ENCODE data around the gene DNAJC30.
"Not testable (repeated sequence)": the region's sequence is repeated elsewhere in the genome, so short reads cannot be mapped to it uniquely, and the experiment has no call there.

Gene DNAJC30

DNA sequence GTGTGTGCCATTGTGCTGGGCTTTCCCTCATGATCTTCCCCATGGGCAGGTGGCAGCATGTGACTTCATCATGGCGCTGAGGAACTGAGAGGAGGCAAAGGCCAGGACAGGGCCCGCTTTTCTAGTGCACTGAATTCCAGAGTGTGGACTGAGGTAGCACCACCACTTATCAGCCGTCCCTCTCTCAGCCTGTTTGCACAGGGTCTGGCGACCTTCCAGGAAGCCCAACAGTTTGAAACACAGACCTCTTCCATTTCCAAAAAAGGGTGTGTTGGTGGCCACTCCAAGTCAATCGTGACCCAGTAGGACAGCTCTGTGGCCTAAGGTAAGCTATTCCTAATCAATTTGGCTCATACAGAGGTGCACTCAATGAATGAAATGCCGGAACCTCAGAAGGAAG is 4.4 kb downstream of the DNAJC30 start:
- DNase-seq (ENCODE audit: low read depth, low spot score): no peak
- H3K4me3 ChIP-seq (ENCODE audit: low read depth, low read length): no peak overlapping the region
- no peak for TF ChIP-seq CTCF (IDR thresholded peaks at IDR 0.05; ENCODE audit: low read depth, low read length)
- in situ Hi-C loops (cut with HindIII; ENCODE audit: low sequenced_read_pairs): no loop called here

- not testable (repeated sequence) for DNase-seq (ENCODE audit: low read depth, low spot score)
Observed at GRCh38 chr7:73676062-73676461, 7.2 kb downstream of the DNAJC30 start.

GRCh38 chr7:73674468-73675124 is 8.7 kb downstream of the DNAJC30 start:
- no peak for TF ChIP-seq CTCF (IDR thresholded peaks at IDR 0.05; ENCODE audit: low read depth, low read length)
- DNase-seq (ENCODE audit: low read depth, low spot score): no peak
- no peak overlapping the region for H3K4me3 ChIP-seq (ENCODE audit: low read depth, low read length)
- in situ Hi-C loops (cut with HindIII; ENCODE audit: low sequenced_read_pairs): no loop called here

More at GRCh38 chr7:73676062-73676461, 7.2 kb downstream of the DNAJC30 start:
- in situ Hi-C loops (cut with HindIII; ENCODE audit: low sequenced_read_pairs); H3K4me3 ChIP-seq (ENCODE audit: low read depth, low read length): not testable (repeated sequence)

- no peak overlapping the region for H3K4me3 ChIP-seq (ENCODE audit: low read depth, low read length)
- DNase-seq (ENCODE audit: low read depth, low spot score): no peak
- TF ChIP-seq CTCF (IDR thresholded peaks at IDR 0.05; ENCODE audit: low read depth, low read length): no peak
- in situ Hi-C loops (cut with HindIII; ENCODE audit: low sequenced_read_pairs): no loop called here
Observed at GRCh38 chr7:73671857-73672445, 11.3 kb downstream of the DNAJC30 start.

DNA sequence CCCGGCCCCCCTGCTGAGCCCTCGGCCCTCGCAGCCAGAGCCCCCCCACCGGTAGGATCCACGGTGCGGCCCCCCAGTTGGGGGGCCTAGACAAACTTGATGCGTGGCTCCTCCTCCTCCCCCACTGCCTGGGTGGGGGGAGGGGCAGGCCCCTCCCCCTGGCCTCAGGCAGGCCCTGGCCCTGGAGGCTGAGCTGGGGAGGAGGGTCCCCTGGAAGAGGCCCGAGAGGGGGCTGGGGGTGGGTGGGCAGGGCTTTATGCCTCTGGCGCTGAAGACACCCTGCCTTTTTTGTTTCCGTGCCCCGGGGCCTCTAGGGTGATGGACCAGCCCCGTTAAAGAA is 12.0 kb downstream of the DNAJC30 start:
- in situ Hi-C loops (cut with HindIII; ENCODE audit: low sequenced_read_pairs): no loop called here
- TF ChIP-seq CTCF (IDR thresholded peaks at IDR 0.05; ENCODE audit: low read depth, low read length): no peak
- no peak for DNase-seq (ENCODE audit: low read depth, low spot score)
- no peak overlapping the region for H3K4me3 ChIP-seq (ENCODE audit: low read depth, low read length)

DNA sequence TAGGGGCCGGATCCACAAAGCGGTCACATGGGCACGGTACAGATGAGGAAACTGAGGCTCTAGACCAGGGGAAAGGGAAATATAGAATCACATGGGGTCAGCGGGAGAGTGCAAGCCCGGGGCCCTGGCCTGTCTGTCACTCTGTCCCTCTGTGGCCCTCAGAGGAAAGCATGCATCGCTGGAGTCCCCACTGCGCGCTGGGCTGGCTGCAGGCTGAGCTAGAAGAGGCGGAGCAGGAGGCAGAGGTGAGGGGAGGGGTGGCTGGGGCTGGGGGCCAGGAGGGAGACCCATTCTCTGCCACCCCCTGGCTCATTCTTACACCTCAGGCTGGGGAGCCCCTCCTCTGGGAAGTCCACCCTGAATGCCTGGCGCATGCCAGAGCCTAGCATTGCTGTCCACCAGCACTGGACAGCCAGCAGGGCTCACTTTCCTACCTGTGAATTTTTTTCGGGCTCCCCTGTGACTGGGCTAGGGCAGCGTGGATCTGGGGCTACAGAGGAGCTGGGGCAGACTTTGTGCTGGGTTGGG is 13.3 kb downstream of the DNAJC30 start:
- no peak for DNase-seq (ENCODE audit: low read depth, low spot score)
- H3K4me3 ChIP-seq (ENCODE audit: low read depth, low read length): no peak overlapping the region
- in situ Hi-C loops (cut with HindIII; ENCODE audit: low sequenced_read_pairs): no loop called here
- TF ChIP-seq CTCF (IDR thresholded peaks at IDR 0.05; ENCODE audit: low read depth, low read length): no peak

GRCh38 chr7:73669288-73669701 is 14.0 kb downstream of the DNAJC30 start:
- H3K4me3 ChIP-seq (ENCODE audit: low read depth, low read length): no peak overlapping the region
- in situ Hi-C loops (cut with HindIII; ENCODE audit: low sequenced_read_pairs): no loop called here
- no peak for DNase-seq (ENCODE audit: low read depth, low spot score)

More at GRCh38 chr7:73669288-73669701, 14.0 kb downstream of the DNAJC30 start:
- no peak for TF ChIP-seq CTCF (IDR thresholded peaks at IDR 0.05; ENCODE audit: low read depth, low read length)
